C4-2B (cell line): Measurements from ENCODE around the gene KLHL26.

ENCODE experiments used
- ZFX ChIP-seq: fragments of 450-650 bp; IDR thresholded peaks from 2 replicates; pipeline ENCODE4 v1.6.1; 2017
- TF ChIP-seq, protein P1 (sequence below): fragments of 450-650 bp; conservative IDR thresholded peaks from 2 replicates; pipeline ENCODE4 v1.5.1; 2017; ENCODE audit warnings: mild to moderate bottlenecking

DNA sequence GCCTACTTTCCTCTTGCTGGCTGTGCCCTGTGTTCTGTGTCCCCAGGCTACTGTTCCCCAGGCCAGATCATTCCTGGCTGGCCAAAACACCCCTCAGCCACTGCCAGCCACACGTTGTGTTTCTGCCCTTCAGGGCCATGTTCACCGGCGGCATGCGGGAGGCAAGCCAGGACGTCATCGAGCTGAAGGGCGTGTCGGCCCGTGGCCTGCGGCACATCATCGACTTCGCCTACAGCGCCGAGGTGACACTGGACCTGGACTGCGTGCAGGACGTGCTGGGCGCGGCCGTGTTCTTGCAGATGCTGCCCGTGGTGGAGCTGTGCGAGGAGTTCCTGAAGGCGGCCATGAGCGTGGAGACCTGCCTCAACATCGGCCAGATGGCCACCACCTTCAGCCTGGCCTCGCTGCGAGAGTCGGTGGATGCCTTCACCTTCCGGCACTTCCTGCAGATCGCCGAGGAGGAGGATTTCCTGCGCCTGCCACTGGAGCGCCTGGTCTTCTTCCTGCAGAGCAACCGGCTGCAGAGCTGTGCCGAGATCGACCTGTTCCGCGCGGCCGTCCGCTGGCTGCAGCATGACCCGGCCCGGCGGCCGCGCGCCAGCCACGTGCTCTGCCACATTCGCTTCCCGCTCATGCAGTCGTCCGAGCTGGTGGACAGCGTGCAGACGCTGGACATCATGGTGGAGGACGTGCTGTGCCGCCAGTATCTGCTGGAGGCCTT lies 30.9 kb downstream of the KLHL26 start:
- TF ChIP-seq, protein P1, sequence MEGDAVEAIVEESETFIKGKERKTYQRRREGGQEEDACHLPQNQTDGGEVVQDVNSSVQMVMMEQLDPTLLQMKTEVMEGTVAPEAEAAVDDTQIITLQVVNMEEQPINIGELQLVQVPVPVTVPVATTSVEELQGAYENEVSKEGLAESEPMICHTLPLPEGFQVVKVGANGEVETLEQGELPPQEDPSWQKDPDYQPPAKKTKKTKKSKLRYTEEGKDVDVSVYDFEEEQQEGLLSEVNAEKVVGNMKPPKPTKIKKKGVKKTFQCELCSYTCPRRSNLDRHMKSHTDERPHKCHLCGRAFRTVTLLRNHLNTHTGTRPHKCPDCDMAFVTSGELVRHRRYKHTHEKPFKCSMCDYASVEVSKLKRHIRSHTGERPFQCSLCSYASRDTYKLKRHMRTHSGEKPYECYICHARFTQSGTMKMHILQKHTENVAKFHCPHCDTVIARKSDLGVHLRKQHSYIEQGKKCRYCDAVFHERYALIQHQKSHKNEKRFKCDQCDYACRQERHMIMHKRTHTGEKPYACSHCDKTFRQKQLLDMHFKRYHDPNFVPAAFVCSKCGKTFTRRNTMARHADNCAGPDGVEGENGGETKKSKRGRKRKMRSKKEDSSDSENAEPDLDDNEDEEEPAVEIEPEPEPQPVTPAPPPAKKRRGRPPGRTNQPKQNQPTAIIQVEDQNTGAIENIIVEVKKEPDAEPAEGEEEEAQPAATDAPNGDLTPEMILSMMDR = no peak
- no peak for TF ChIP-seq ZFX
